Kidney (tissue), 14 donors: ENCODE measurements around the gene ERG28. TPM values are rescaled to one million over a fixed set of nuclear protein-coding genes. Genes with fewer than 3 reads are reported as not detected.

Experiments
- DNase-seq, 5 donors: peaks; one replicate each; pipeline ENCODE4 v3.0.0-alpha.2; 2013 to 2020
- FAIRE-seq: peaks from 2 replicates; lab custom pipeline; 2012; peaks lifted over from hg19 to GRCh38; lab: Jason Lieb, UNC
- H3K27ac ChIP-seq, 2 donors: one replicate each; pipeline ENCODE4 v1.7.0; 2013; ENCODE audit warnings: low read depth in 2 of 2, low read length in 2 of 2, inconsistent platforms in 1 of 2
- H3K27me3 ChIP-seq: one replicate; pipeline ENCODE4 v1.7.1; 2013; ENCODE audit warnings: low read length, inconsistent platforms; ENCODE audit not compliant: control insufficient read depth, insufficient read depth
- H3K36me3 ChIP-seq, 3 donors: one replicate each; pipeline versions ENCODE4 v1.7.0 to v1.7.1; 2013; ENCODE audit warnings: low read length in 3 of 3, control low read depth in 1 of 3, inconsistent platforms in 1 of 3; ENCODE audit not compliant: insufficient read depth in 3 of 3, control insufficient read depth in 2 of 3
- H3K4me1 ChIP-seq, 3 donors: one replicate each; pipeline versions ENCODE4 v1.7.0 to v1.7.1; 2013; ENCODE audit warnings: low read length in 3 of 3, inconsistent platforms in 1 of 3, low read depth in 1 of 3; ENCODE audit not compliant: control insufficient read depth in 2 of 3, insufficient read depth in 2 of 3
- H3K4me3 ChIP-seq, 3 donors: one replicate each; pipeline versions ENCODE4 v1.7.0 to v1.8.1; 2013; ENCODE audit warnings: low read length in 3 of 3, control low read depth in 1 of 3, inconsistent platforms in 1 of 3
- H3K9ac ChIP-seq, 3 donors: one replicate each; pipeline versions ENCODE4 v1.7.0 to v1.7.1; 2013; ENCODE audit warnings: low read length in 3 of 3, control low read depth in 1 of 3, inconsistent platforms in 1 of 3
- H3K9me3 ChIP-seq, 3 donors: one replicate each; pipeline versions ENCODE4 v1.7.0 to v1.7.1; 2013; ENCODE audit warnings: low read length in 3 of 3, control low read depth in 1 of 3, inconsistent platforms in 1 of 3; ENCODE audit not compliant: control insufficient read depth in 2 of 3, insufficient read depth in 1 of 3
- CTCF ChIP-seq: IDR thresholded peaks from 3 replicates; pipeline ENCODE4 v1.5.1; 2012; ENCODE audit warnings: mild to moderate bottlenecking, moderate library complexity, borderline replicate concordance; ENCODE audit not compliant: insufficient read depth; ENCODE audit errors: extremely low read depth
- intact Hi-C: fragments of 100-400 bp; cut with DNase I; formaldehyde crosslinking; loops from one replicate; pipeline ENCODE4 v1.11.1; 2022
- polyA plus RNA-seq: library from polyadenylated mRNA; stranded (reverse); fragments of 350-450 nt; fragmentation: Illumina TruSeq; extraction: RNeasy Lipid Tissue Mini Kit (QIAGEN cat#74804); gene quantifications from one replicate; pipeline ENCODE4 v1.2.3, GENCODE V29; 2014; ENCODE audit warnings: low read depth, low replicate concordance; ENCODE audit not compliant: insufficient read depth
- total RNA-seq: library from RNA; stranded (reverse); fragmentation: NEBNext Ultra II Directional; extraction: Animal tissue kit (Norgen Biotek cat#: 25700); gene quantifications from one replicate; pipeline ENCODE4 v1.2.1, GENCODE V29; 2021
- donor health status: control.
- donor health status: control.
- donor health status: control.
- donor health status: control.
- donor health status: control.
- donor health status: DM: yes; HTN: yes; CAD: no.
- donor health status: Normal renal cell carcinoma (clear cell type).

Gene ERG28
- total and polyA plus RNA-seq, 2 donors from 2014 or later, result 17.9 to 34.8 TPM

- TF ChIP-seq CTCF, result no peak
- no peak for FAIRE-seq
- no peak overlapping the region for H3K27ac ChIP-seq
Measured at GRCh38 chr14:75607044-75607443, 53.6 kb downstream of the ERG28 start.

GRCh38 chr14:75605916-75606315 lies 54.8 kb downstream of the ERG28 start:
- Histone ChIP-seq H3K27me3 (no peaks in the 10 kb centered on the region), H3K4me1 (peaks cover 0 to 14% (median 7%) of the 10 kb centered on the region in 3 donors), H3K9ac (no peak overlapping the region), H3K9me3 (no peaks in the 10 kb centered on the region), H3K4me3 (peak overlapping the region in 2 of 3 donors; percentile 9 to 40), H3K27ac (no peak overlapping the region), H3K36me3 (no peaks in the 10 kb centered on the region)
- FAIRE-seq, result no peak
- no peak for DNase-seq
- no peak for TF ChIP-seq CTCF
- intact Hi-C loops, result no loop called here

More at GRCh38 chr14:75607044-75607443, 53.6 kb downstream of the ERG28 start:
- Histone ChIP-seq H3K9ac (no peak overlapping the region), H3K4me3 (no peak overlapping the region), H3K9me3 (no peaks in the 10 kb centered on the region), H3K4me1 (peaks cover 0 to 16% (median 7%) of the 10 kb centered on the region in 3 donors), H3K27me3 (no peaks in the 10 kb centered on the region), H3K36me3 (no peaks in the 10 kb centered on the region)
- intact Hi-C loops, result no loop called here
- no peak for DNase-seq

- Histone ChIP-seq H3K4me3 (peak overlapping the region in 2 of 3 donors; percentile 9 to 40), H3K36me3 (no peaks in the 10 kb centered on the region), H3K9ac (no peak overlapping the region), H3K9me3 (no peaks in the 10 kb centered on the region), H3K27ac (no peak overlapping the region), H3K27me3 (no peaks in the 10 kb centered on the region), H3K4me1 (peaks cover 0 to 8% (median 7%) of the 10 kb centered on the region in 3 donors)
- FAIRE-seq (no peak), DNase-seq (peak in 3 of 5 donors; percentile 24 to 73 (median 44))
- intact Hi-C loops, result no loop called here
- no peak for TF ChIP-seq CTCF
Measured at GRCh38 chr14:75604979-75605851, 55.5 kb downstream of the ERG28 start.
